A549 (cell line): ENCODE results near the gene MT1E. TPM values are rescaled to one million over a fixed set of nuclear protein-coding genes. Genes with fewer than 3 reads are reported as not detected.
A peak's percentile ranks its signal among the peaks of the same experiment; 100 is the strongest.

ENCODE experiments used
- ATAC-seq, 2 experiments: fragments of 200-7000 bp in 1 of 2; fragments of >200 bp in 1 of 2; cut with Nextera tagmentation in 1 of 2; cut with Tn5 transposase in 1 of 2; 3 replicates each; pipeline versions ENCODE4 v1.8.0 to v1.9.1; 2018 to 2020; ENCODE audit warnings: mild to moderate bottlenecking in 1 of 2, moderate library complexity in 1 of 2
- CTCF ChIA-PET: fragments of 300-600 bp; sonication (Branson Sonifier 250); formaldehyde crosslinking; extraction: SDS; loops from one replicate; lab custom pipeline; 2021; ENCODE audit warnings: antibody characterized with exemption, inconsistent platforms; lab: Yijun Ruan, JAX
- POLR2A ChIA-PET: fragments of 350-600 bp; formaldehyde crosslinking; extraction: SDS; loops from one replicate; lab custom pipeline; 2021; ENCODE audit warnings: antibody characterized with exemption, inconsistent platforms; lab: Yijun Ruan, JAX
- DNase-seq, 2 experiments: peaks; one replicate each; pipeline versions ENCODE4 v3.0.0 to v3.0.0-alpha.2; 2011 to 2016; ENCODE audit warnings: low read depth in 1 of 2, low spot score in 1 of 2
- FAIRE-seq: peaks from 2 replicates; lab custom pipeline; 2011; peaks lifted over from hg19 to GRCh38; lab: Jason Lieb, UNC
- H3K27ac ChIP-seq, 2 experiments: fragments of >200 bp; sonication (Bioruptor Twin); formaldehyde crosslinking; 3 replicates each; pipeline ENCODE4 v1.5.1; 2016 to 2017
- H3K4me1 ChIP-seq: fragments of >200 bp; sonication (Bioruptor Twin); formaldehyde crosslinking; 3 replicates; pipeline ENCODE4 v1.6.1; 2016
- H3K4me2 ChIP-seq: fragments of >200 bp; sonication (Bioruptor Twin); formaldehyde crosslinking; 3 replicates; pipeline ENCODE4 v1.6.1; 2016
- H3K4me3 ChIP-seq: fragments of >200 bp; sonication (Bioruptor Twin); formaldehyde crosslinking; 3 replicates; pipeline ENCODE4 v1.5.1; 2016
- H3K9me3 ChIP-seq: fragments of >200 bp; sonication (Bioruptor Twin); formaldehyde crosslinking; 3 replicates; pipeline ENCODE4 v1.6.1; 2016
- CBX8 ChIP-seq: fragments of 200-600 bp; sonication (generic); IDR thresholded peaks from 2 replicates; pipeline ENCODE4 v1.6.1; 2016
- CEBPB ChIP-seq, 2 experiments: fragments of >200 bp in 1 of 2; sonication (Bioruptor Twin) in 1 of 2; formaldehyde crosslinking in 1 of 2; IDR thresholded peaks; 2 replicates each; pipeline ENCODE4 v1.6.1; 2012 to 2016
- CHD2 ChIP-seq: fragments of 150-350 bp; IDR thresholded peaks from 2 replicates; pipeline ENCODE4 v1.6.1; 2014; ENCODE audit warnings: low read length; ENCODE audit not compliant: partially characterized antibody
- CHD4 ChIP-seq: fragments of 200-600 bp; sonication (generic); IDR thresholded peaks from 2 replicates; pipeline ENCODE4 v1.6.1; 2016; ENCODE audit warnings: antibody characterized with exemption, mild to moderate bottlenecking, borderline replicate concordance
- E2F6 ChIP-seq: IDR thresholded peaks from 2 replicates; pipeline ENCODE4 v1.6.1; 2012; ENCODE audit warnings: low read depth, borderline replicate concordance
- EHMT2 ChIP-seq: fragments of 200-600 bp; sonication (generic); IDR thresholded peaks from 2 replicates; pipeline ENCODE4 v1.6.1; 2016; ENCODE audit warnings: antibody characterized with exemption, low read depth, mild to moderate bottlenecking, moderate library complexity
- HES2 ChIP-seq: fragments of >200 bp; sonication (Bioruptor Twin); formaldehyde crosslinking; IDR thresholded peaks from 2 replicates; pipeline ENCODE4 v1.6.1; 2016
- HEYL ChIP-seq: fragments of 250-450 bp; sonication (Bioruptor Pico); IDR thresholded peaks from 2 replicates; pipeline ENCODE4 v1.8.0; 2021; ENCODE audit warnings: mild to moderate bottlenecking, moderate library complexity
- KDM1A ChIP-seq: fragments of 200-600 bp; sonication (generic); IDR thresholded peaks from 2 replicates; pipeline ENCODE4 v1.6.1; 2016; ENCODE audit warnings: low read depth, mild to moderate bottlenecking
- NFE2L2 ChIP-seq: fragments of 150-350 bp; conservative IDR thresholded peaks from 2 replicates; pipeline ENCODE4 v1.6.1; 2014; ENCODE audit warnings: low read length
- NPAS2 ChIP-seq: fragments of 250-450 bp; sonication (Bioruptor Pico); IDR thresholded peaks from 2 replicates; pipeline ENCODE4 v1.8.0; 2022; ENCODE audit warnings: mild to moderate bottlenecking, moderate library complexity, borderline replicate concordance
- PBX3 ChIP-seq: IDR thresholded peaks from 2 replicates; pipeline ENCODE4 v1.6.1; 2012
- RARB ChIP-seq: fragments of 250-450 bp; sonication (Bioruptor Pico); IDR thresholded peaks from 2 replicates; pipeline ENCODE4 v1.8.0; 2021; ENCODE audit warnings: mild to moderate bottlenecking, moderate library complexity
- RNF2 ChIP-seq: fragments of 200-600 bp; sonication (generic); IDR thresholded peaks from 2 replicates; pipeline ENCODE4 v1.6.1; 2016; ENCODE audit warnings: low read depth, mild to moderate bottlenecking, antibody characterized with exemption, moderate library complexity, borderline replicate concordance
- SMC3 ChIP-seq: fragments of >200 bp; sonication (Bioruptor Twin); formaldehyde crosslinking; IDR thresholded peaks from 3 replicates; pipeline ENCODE4 v1.6.1; 2018; ENCODE audit warnings: inconsistent platforms
- TP53 ChIP-seq: fragments of 250-450 bp; sonication (Bioruptor Pico); IDR thresholded peaks from 2 replicates; pipeline ENCODE4 v1.5.0; 2021; ENCODE audit warnings: mild to moderate bottlenecking, moderate library complexity
- ZNF302 ChIP-seq: fragments of 250-450 bp; sonication (Bioruptor Pico); IDR thresholded peaks from 2 replicates; pipeline ENCODE4 v1.9.0; 2021; ENCODE audit warnings: inconsistent platforms, mild to moderate bottlenecking, moderate library complexity
- ZSCAN20 ChIP-seq: fragments of 250-450 bp; sonication (Bioruptor Pico); IDR thresholded peaks from 2 replicates; pipeline ENCODE4 v1.8.0; 2022; ENCODE audit warnings: mild to moderate bottlenecking, moderate library complexity
- WGBS: methylation state at CpG from one replicate; pipeline ENCODE4 v1.1.6; 2017; ENCODE audit errors: missing lambda C conversion rate; 5-methylcytosine and 5-hydroxymethylcytosine counted together
- polyA plus RNA-seq, 4 experiments: library from polyadenylated mRNA; depleted of rRNA in 3 of 4; stranded (reverse); fragments of >200 nt; fragmentation: RNase III in 1 of 4; extraction: RNeasy Plus Mini Kit Qiagen cat#74134 plus additional on column Dnase treatment in 1 of 4; gene quantifications; 2 replicates in 3 of 4; 3 replicates in 1 of 4; pipeline ENCODE4 v1.2.3, GENCODE V29; 2011 to 2017

MT1E gene
- polyA plus RNA-seq, 2 of the 4 experiments (the other 2 are of a cell fraction) = not detected

GRCh38 chr16:56626685-56627084, 1.1 kb downstream of the MT1E start:
- peak in 1 of 2 experiments; percentile 41; a peak in 3 of 6 replicates for ATAC-seq
- FAIRE-seq = no peak
- H3K4me3 ChIP-seq = no peak overlapping the region
- H3K27ac ChIP-seq = peak overlapping the region; percentile 72 to 86
- H3K4me2 ChIP-seq = peak overlapping the region; percentile 65
- POLR2A ChIA-PET = interaction anchor here (0.9 to 1.7 kb wide), 2 partner anchors 15 to 18 kb away, joined by 3 to 19 read pairs; partner anchors contain the start of gene MT2A
- WGBS = 80% methylated on average over 7 of the region's 7 CpGs
- no peak for DNase-seq
- peaks cover 14% of the 10 kb centered on the region for H3K4me1 ChIP-seq
- H3K9me3 ChIP-seq = no peaks in the 10 kb centered on the region
- no peak for TF ChIP-seq HEYL
- TF ChIP-seq, all 56 proteins: peak for 0
- CTCF ChIA-PET = interaction anchor here (0.8 to 5.3 kb wide), 4 partner anchors 16 to 23 kb away, joined by 3 to 18 read pairs (median 4); partner anchors contain the start of gene MT2A

- WGBS = 75% methylated on average over 9 of the region's 9 CpGs
- no peak for DNase-seq
- no peak for ATAC-seq
- peak overlapping the region in 1 of 2 experiments; percentile 86; a peak in 3 of 6 replicates for H3K27ac ChIP-seq
- ChIA-PET CTCF (interaction anchor here (1.1 to 1.7 kb wide), 3 partner anchors 11 to 115 kb away, joined by 3 to 5 read pairs (median 5); no protein-coding TSS in a partner anchor), POLR2A (interaction anchor here (0.7 kb wide), 1 partner anchor 20 kb away, joined by 3 read pairs; the partner anchor contains the start of gene MT2A)
- no peak for FAIRE-seq
- TF ChIP-seq CHD2 (no peak), TP53 (no peak), HES2 (no peak)
- H3K4me1 ChIP-seq = peaks cover 14% of the 10 kb centered on the region
- no peaks in the 10 kb centered on the region for H3K9me3 ChIP-seq
- H3K4me3 ChIP-seq = no peak overlapping the region
- H3K4me2 ChIP-seq = no peak overlapping the region
Observed at GRCh38 chr16:56628486-56629350, 3.1 kb downstream of the MT1E start.

- no peaks in the 10 kb centered on the region for H3K9me3 ChIP-seq
- 67% methylated on average over 3 of the region's 3 CpGs for WGBS
- no peak overlapping the region for H3K4me2 ChIP-seq
- POLR2A ChIA-PET = no interaction called here
- peaks cover 14% of the 10 kb centered on the region for H3K4me1 ChIP-seq
- no peak for ATAC-seq
- DNase-seq = no peak
- CTCF ChIA-PET = interaction anchor here (1.4 to 2.6 kb wide), 4 partner anchors 13 to 116 kb away, joined by 4 to 16 read pairs (median 5); no protein-coding TSS in a partner anchor
- no peak overlapping the region for H3K27ac ChIP-seq
- H3K4me3 ChIP-seq = no peak overlapping the region
- FAIRE-seq = no peak
- TF ChIP-seq CHD2 = no peak
- no peak for TF ChIP-seq RNF2
- TF ChIP-seq ZSCAN20 (CRISPR knock-in tag) = no peak
- no peak for TF ChIP-seq NFE2L2
- no peak for TF ChIP-seq KDM1A
Observed at GRCh38 chr16:56629531-56629930, 4.0 kb downstream of the MT1E start.

- H3K4me1 ChIP-seq = peaks cover 14% of the 10 kb centered on the region
- 67% methylated on average over 3 of the region's 3 CpGs for WGBS
- POLR2A ChIA-PET = no interaction called here
Observed at GRCh38 chr16:56630134-56630533, 4.6 kb downstream of the MT1E start.

More at GRCh38 chr16:56630134-56630533, 4.6 kb downstream of the MT1E start:
- TF ChIP-seq SMC3 (no peak), ZNF302 (no peak), TP53 (no peak), E2F6 (no peak), NPAS2 (CRISPR knock-in tag) (no peak), EHMT2 (no peak), CBX8 (no peak), RARB (no peak), HEYL (no peak), ZSCAN20 (CRISPR knock-in tag) (no peak), CHD4 (no peak), CEBPB (IDR thresholded peaks at IDR 0.05) (no peak), PBX3 (no peak)
- Histone ChIP-seq H3K9me3 (no peaks in the 10 kb centered on the region), H3K27ac (no peak overlapping the region), H3K4me3 (no peak overlapping the region), H3K4me2 (no peak overlapping the region)
- CTCF ChIA-PET = interaction anchor here (0.8 to 2.6 kb wide), 9 partner anchors 10 to 116 kb away, joined by 3 to 16 read pairs (median 5); no protein-coding TSS in a partner anchor
- no peak for DNase-seq
- FAIRE-seq = no peak
- no peak for ATAC-seq
